AG09319 (cell line): ENCODE data around the gene UBE2QL1.

ENCODE experiments used
- DNase-seq: peaks from one replicate; pipeline ENCODE4 v3.0.0-alpha.2; 2010; ENCODE audit warnings: low read depth; ENCODE audit errors: extremely low read depth
- TF ChIP-seq, protein P1 (sequence below): IDR thresholded peaks from 2 replicates; pipeline ENCODE4 v1.5.1; 2011; ENCODE audit warnings: low read depth, mild to moderate bottlenecking, inconsistent platforms, low read length, moderate library complexity

Gene UBE2QL1

GRCh38 chr5:6462671-6463070 is 14.0 kb downstream of the UBE2QL1 start:
- TF ChIP-seq, protein P1, sequence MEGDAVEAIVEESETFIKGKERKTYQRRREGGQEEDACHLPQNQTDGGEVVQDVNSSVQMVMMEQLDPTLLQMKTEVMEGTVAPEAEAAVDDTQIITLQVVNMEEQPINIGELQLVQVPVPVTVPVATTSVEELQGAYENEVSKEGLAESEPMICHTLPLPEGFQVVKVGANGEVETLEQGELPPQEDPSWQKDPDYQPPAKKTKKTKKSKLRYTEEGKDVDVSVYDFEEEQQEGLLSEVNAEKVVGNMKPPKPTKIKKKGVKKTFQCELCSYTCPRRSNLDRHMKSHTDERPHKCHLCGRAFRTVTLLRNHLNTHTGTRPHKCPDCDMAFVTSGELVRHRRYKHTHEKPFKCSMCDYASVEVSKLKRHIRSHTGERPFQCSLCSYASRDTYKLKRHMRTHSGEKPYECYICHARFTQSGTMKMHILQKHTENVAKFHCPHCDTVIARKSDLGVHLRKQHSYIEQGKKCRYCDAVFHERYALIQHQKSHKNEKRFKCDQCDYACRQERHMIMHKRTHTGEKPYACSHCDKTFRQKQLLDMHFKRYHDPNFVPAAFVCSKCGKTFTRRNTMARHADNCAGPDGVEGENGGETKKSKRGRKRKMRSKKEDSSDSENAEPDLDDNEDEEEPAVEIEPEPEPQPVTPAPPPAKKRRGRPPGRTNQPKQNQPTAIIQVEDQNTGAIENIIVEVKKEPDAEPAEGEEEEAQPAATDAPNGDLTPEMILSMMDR, result no peak

DNA sequence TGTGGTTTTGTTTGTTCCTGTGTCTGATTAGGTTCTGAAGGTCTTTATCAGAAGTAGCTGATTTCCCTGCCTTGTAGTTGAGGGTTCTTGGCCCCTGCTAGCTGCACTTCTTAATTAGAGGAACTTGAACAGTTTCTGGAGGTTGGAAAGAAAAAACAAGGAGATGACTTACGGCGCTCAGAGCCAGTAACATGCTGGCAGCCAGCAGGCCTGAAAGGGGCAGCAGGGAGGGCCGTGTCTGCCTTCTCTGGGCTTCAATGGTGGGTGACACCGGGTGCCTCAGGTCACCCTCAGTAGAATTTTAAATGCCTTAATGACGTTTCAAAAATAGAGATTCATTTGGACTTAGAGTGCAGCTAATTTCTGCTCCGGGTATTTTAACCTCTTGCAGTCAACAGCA is 15.8 kb downstream of the UBE2QL1 start:
- TF ChIP-seq, protein P1, result no peak

More at GRCh38 chr5:6462671-6463070, 14.0 kb downstream of the UBE2QL1 start:
- DNase-seq, result no peak

GRCh38 chr5:6465831-6466790 is 17.5 kb downstream of the UBE2QL1 start:
- DNase-seq, result no peak
- TF ChIP-seq, protein P1, result no peak

More for the DNA sequence above, 15.8 kb downstream of the UBE2QL1 start:
- no peak for DNase-seq

GRCh38 chr5:6466975-6467567 is 18.4 kb downstream of the UBE2QL1 start:
- no peak for DNase-seq
- TF ChIP-seq, protein P1, result no peak

DNA sequence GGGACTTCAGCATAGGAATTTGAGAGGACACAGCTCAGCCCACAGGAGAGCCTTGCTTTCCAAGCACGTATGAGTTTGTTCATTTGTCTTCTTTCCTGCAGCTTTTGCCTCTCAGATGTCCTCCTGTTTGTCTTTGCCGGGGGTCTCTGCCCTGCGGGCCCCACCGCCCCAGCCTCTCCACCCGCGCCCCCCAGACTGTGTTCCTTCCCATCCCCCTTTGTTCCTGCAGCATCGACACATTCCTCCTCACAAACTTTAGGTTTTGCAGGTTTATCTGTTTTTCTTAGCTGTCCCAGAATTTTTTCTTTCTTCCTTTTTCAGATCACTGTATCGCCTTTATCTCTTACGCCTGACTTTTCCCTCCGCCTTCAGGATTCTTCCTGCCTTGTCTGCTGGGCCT is 18.9 kb downstream of the UBE2QL1 start:
- DNase-seq, result no peak
- TF ChIP-seq, protein P1, result no peak

GRCh38 chr5:6468104-6468503 is 19.4 kb downstream of the UBE2QL1 start:
- no peak for DNase-seq
- TF ChIP-seq, protein P1, result no peak

- no peak for DNase-seq
- TF ChIP-seq, protein P1, result no peak
Measured at GRCh38 chr5:6468870-6469269, 20.2 kb downstream of the UBE2QL1 start.
